Activated CD4-positive, alpha-beta T cell treated with anti-CD3 and anti-CD28 coated beads for 36 hours (primary cell): ENCODE results near the gene KRT74. TPM values are rescaled to one million over a fixed set of nuclear protein-coding genes. Genes with fewer than 3 reads are reported as not detected.

ENCODE experiments used
- ATAC-seq: fragments of 200-7000 bp; cut with Tn5 transposase; one replicate; pipeline ENCODE4 v1.10.0; 2021; ENCODE audit warnings: mild to moderate bottlenecking, moderate library complexity
- CTCF ChIA-PET: fragments of 350-600 bp; sonication (Branson Sonifier 250); formaldehyde crosslinking; loops from one replicate; lab custom pipeline; 2021; ENCODE audit warnings: antibody characterized with exemption; lab: Charles Lee
- POLR2A ChIA-PET: fragments of 350-600 bp; sonication (Branson Sonifier 250); formaldehyde crosslinking; loops from one replicate; lab custom pipeline; 2021; ENCODE audit warnings: antibody characterized with exemption, inconsistent platforms; lab: Charles Lee
- DNase-seq: peaks from one replicate; pipeline ENCODE4 v3.0.0-alpha.2; 2020
- H3K27ac Mint-ChIP-seq: one replicate; pipeline ENCODE4 v1.8.0; 2021; ENCODE audit warnings: mixed read lengths
- H3K27me3 Mint-ChIP-seq: one replicate; pipeline ENCODE4 v1.8.0; 2021; ENCODE audit warnings: mixed read lengths
- H3K36me3 Mint-ChIP-seq: one replicate; pipeline ENCODE4 v1.8.0; 2021; ENCODE audit warnings: low read depth, mixed read lengths
- H3K4me1 Mint-ChIP-seq: one replicate; pipeline ENCODE4 v1.8.0; 2021; ENCODE audit warnings: mixed read lengths
- H3K4me3 Mint-ChIP-seq: one replicate; pipeline ENCODE4 v1.8.0; 2021; ENCODE audit warnings: mild to moderate bottlenecking, moderate library complexity, mixed read lengths
- H3K9me3 Mint-ChIP-seq: one replicate; pipeline ENCODE4 v1.8.0; 2021; ENCODE audit warnings: low read depth, mixed read lengths
- intact Hi-C, 2 experiments: fragments of 100-400 bp; cut with DNase I in 1 of 2; cut with micrococcal nuclease in 1 of 2; formaldehyde crosslinking; loops; one replicate each; pipeline versions ENCODE4 v1.14.2 to v1.15.1; 2022 to 2024; cut with DNase I, micrococcal nuclease
- total RNA-seq, 2 experiments: library from RNA; stranded (reverse); gene quantifications; one replicate each; pipeline ENCODE4 v1.2.3, GENCODE V29; 2021

Gene KRT74
- total RNA-seq, 2 experiments from 2014 or later, result not detected

GRCh38 chr12:52535574-52535973 lies 38.1 kb downstream of the KRT74 start:
- Mint-ChIP-seq H3K27me3 (no peaks in the 10 kb centered on the region), H3K36me3 (no peaks in the 10 kb centered on the region), H3K4me1 (no peaks in the 10 kb centered on the region), H3K4me3 (no peak overlapping the region), H3K9me3 (no peaks in the 10 kb centered on the region), H3K27ac (no peak overlapping the region)
- POLR2A ChIA-PET, result no interaction called here
- CTCF ChIA-PET, result interaction anchor here (0.7 kb wide), 1 partner anchor 381 kb away, joined by 3 read pairs; no protein-coding TSS in a partner anchor
- ATAC-seq (no peak), DNase-seq (no peak)
- intact Hi-C loops, result no loop called here

GRCh38 chr12:52534482-52534881 lies 39.2 kb downstream of the KRT74 start:
- Mint-ChIP-seq H3K4me3 (no peak overlapping the region), H3K4me1 (no peaks in the 10 kb centered on the region), H3K27ac (no peak overlapping the region), H3K27me3 (no peaks in the 10 kb centered on the region), H3K36me3 (no peaks in the 10 kb centered on the region), H3K9me3 (no peaks in the 10 kb centered on the region)
- ChIA-PET POLR2A (no interaction called here), CTCF (interaction anchor here (0.8 kb wide), 1 partner anchor 201 kb away, joined by 3 read pairs; no protein-coding TSS in a partner anchor)
- DNase-seq (no peak), ATAC-seq (no peak)
- intact Hi-C loops, result no loop called here

GRCh38 chr12:52533686-52534470 lies 39.8 kb downstream of the KRT74 start:
- Mint-ChIP-seq H3K4me1 (no peaks in the 10 kb centered on the region), H3K4me3 (no peak overlapping the region), H3K27ac (no peak overlapping the region), H3K36me3 (no peaks in the 10 kb centered on the region), H3K27me3 (no peaks in the 10 kb centered on the region), H3K9me3 (no peaks in the 10 kb centered on the region)
- DNase-seq, result no peak
- POLR2A ChIA-PET, result no interaction called here
- no peak for ATAC-seq
- CTCF ChIA-PET, result interaction anchor here (0.7 to 0.8 kb wide), 2 partner anchors 120 to 201 kb away, joined by 3 read pairs; no protein-coding TSS in a partner anchor
- intact Hi-C loops, result no loop called here

- ChIA-PET CTCF (interaction anchor here (0.6 kb wide), 1 partner anchor 470 kb away, joined by 3 read pairs; no protein-coding TSS in a partner anchor), POLR2A (no interaction called here)
- no peak for DNase-seq
- no peaks in the 10 kb centered on the region for H3K27me3 Mint-ChIP-seq
- no peaks in the 10 kb centered on the region for H3K4me1 Mint-ChIP-seq
- H3K27ac Mint-ChIP-seq, result no peak overlapping the region
- no peaks in the 10 kb centered on the region for H3K36me3 Mint-ChIP-seq
- no peak for ATAC-seq
- H3K9me3 Mint-ChIP-seq, result no peaks in the 10 kb centered on the region
- no peak overlapping the region for H3K4me3 Mint-ChIP-seq
- intact Hi-C loops, result no loop called here
These were observed 41.0 kb downstream of the KRT74 start for GRCh38 chr12:52532636-52533035.

GRCh38 chr12:52531566-52532300 lies 41.9 kb downstream of the KRT74 start:
- Mint-ChIP-seq H3K27me3 (no peaks in the 10 kb centered on the region), H3K9me3 (no peaks in the 10 kb centered on the region), H3K27ac (no peak overlapping the region), H3K36me3 (no peaks in the 10 kb centered on the region), H3K4me1 (no peaks in the 10 kb centered on the region), H3K4me3 (no peak overlapping the region)
- intact Hi-C loops, result no loop called here
- ChIA-PET POLR2A (no interaction called here), CTCF (interaction anchor here (0.6 to 1.0 kb wide), 2 partner anchors 24 to 186 kb away, joined by 3 read pairs; no protein-coding TSS in a partner anchor)
- DNase-seq (no peak), ATAC-seq (no peak)

GRCh38 chr12:52530905-52531304 lies 42.7 kb downstream of the KRT74 start:
- POLR2A ChIA-PET, result no interaction called here
- intact Hi-C loops, result no loop called here
- H3K4me1 Mint-ChIP-seq, result no peaks in the 10 kb centered on the region
- H3K4me3 Mint-ChIP-seq, result no peak overlapping the region
- DNase-seq (no peak), ATAC-seq (no peak)
- H3K9me3 Mint-ChIP-seq, result no peaks in the 10 kb centered on the region
- H3K27ac Mint-ChIP-seq, result no peak overlapping the region
- no peaks in the 10 kb centered on the region for H3K36me3 Mint-ChIP-seq
- CTCF ChIA-PET, result no interaction called here
- no peaks in the 10 kb centered on the region for H3K27me3 Mint-ChIP-seq

GRCh38 chr12:52530366-52530765 lies 43.3 kb downstream of the KRT74 start:
- Mint-ChIP-seq H3K36me3 (no peaks in the 10 kb centered on the region), H3K27me3 (no peaks in the 10 kb centered on the region), H3K9me3 (no peaks in the 10 kb centered on the region), H3K27ac (no peak overlapping the region), H3K4me1 (no peaks in the 10 kb centered on the region), H3K4me3 (no peak overlapping the region)
- POLR2A ChIA-PET, result no interaction called here
- DNase-seq (no peak), ATAC-seq (no peak)
- intact Hi-C loops, result no loop called here
- CTCF ChIA-PET, result no interaction called here

GRCh38 chr12:52529846-52530245 lies 43.8 kb downstream of the KRT74 start:
- intact Hi-C loops, result no loop called here
- H3K36me3 Mint-ChIP-seq, result no peaks in the 10 kb centered on the region
- ChIA-PET CTCF (no interaction called here), POLR2A (no interaction called here)
- H3K4me3 Mint-ChIP-seq, result no peak overlapping the region
- ATAC-seq (no peak), DNase-seq (no peak)
- H3K9me3 Mint-ChIP-seq, result no peaks in the 10 kb centered on the region
- no peaks in the 10 kb centered on the region for H3K4me1 Mint-ChIP-seq
- H3K27ac Mint-ChIP-seq, result no peak overlapping the region
- no peaks in the 10 kb centered on the region for H3K27me3 Mint-ChIP-seq

GRCh38 chr12:52529417-52529816 lies 44.2 kb downstream of the KRT74 start:
- no peak overlapping the region for H3K4me3 Mint-ChIP-seq
- no peaks in the 10 kb centered on the region for H3K36me3 Mint-ChIP-seq
- H3K27me3 Mint-ChIP-seq, result no peaks in the 10 kb centered on the region
- H3K27ac Mint-ChIP-seq, result no peak overlapping the region
- CTCF ChIA-PET, result no interaction called here
- no peaks in the 10 kb centered on the region for H3K9me3 Mint-ChIP-seq
- no peaks in the 10 kb centered on the region for H3K4me1 Mint-ChIP-seq
- intact Hi-C loops, result no loop called here
- DNase-seq, result no peak
- POLR2A ChIA-PET, result no interaction called here
- no peak for ATAC-seq

- H3K9me3 Mint-ChIP-seq, result no peaks in the 10 kb centered on the region
- DNase-seq (no peak), ATAC-seq (no peak)
- ChIA-PET POLR2A (no interaction called here), CTCF (no interaction called here)
- H3K27ac Mint-ChIP-seq, result no peak overlapping the region
- intact Hi-C loops, result no loop called here
- no peak overlapping the region for H3K4me3 Mint-ChIP-seq
- no peaks in the 10 kb centered on the region for H3K27me3 Mint-ChIP-seq
- no peaks in the 10 kb centered on the region for H3K36me3 Mint-ChIP-seq
- H3K4me1 Mint-ChIP-seq, result no peaks in the 10 kb centered on the region
These were observed 45.0 kb downstream of the KRT74 start for GRCh38 chr12:52528641-52529143.

GRCh38 chr12:52527121-52527800 lies 46.4 kb downstream of the KRT74 start:
- ATAC-seq, result no peak
- Mint-ChIP-seq H3K27ac (no peak overlapping the region), H3K4me3 (no peak overlapping the region), H3K4me1 (no peaks in the 10 kb centered on the region), H3K27me3 (no peaks in the 10 kb centered on the region), H3K36me3 (no peaks in the 10 kb centered on the region), H3K9me3 (no peaks in the 10 kb centered on the region)
- ChIA-PET CTCF (no interaction called here), POLR2A (no interaction called here)
- intact Hi-C loops, result no loop called here
- DNase-seq, result no peak
